Neural progenitor cell (in vitro differentiated cells): ENCODE results near the gene IPCEF1.

Experiments used
- EZH2 ChIP-seq: fragments of 200-600 bp; sonication (generic); IDR thresholded peaks from 2 replicates; pipeline ENCODE4 v1.6.1; 2017; ENCODE audit warnings: antibody characterized with exemption, mild to moderate bottlenecking, moderate library complexity
- TF ChIP-seq, protein P1 (sequence below): fragments of 200-600 bp; sonication (generic); IDR thresholded peaks from 2 replicates; pipeline ENCODE4 v1.5.1; 2017; ENCODE audit warnings: antibody characterized with exemption, mild to moderate bottlenecking

DNA sequence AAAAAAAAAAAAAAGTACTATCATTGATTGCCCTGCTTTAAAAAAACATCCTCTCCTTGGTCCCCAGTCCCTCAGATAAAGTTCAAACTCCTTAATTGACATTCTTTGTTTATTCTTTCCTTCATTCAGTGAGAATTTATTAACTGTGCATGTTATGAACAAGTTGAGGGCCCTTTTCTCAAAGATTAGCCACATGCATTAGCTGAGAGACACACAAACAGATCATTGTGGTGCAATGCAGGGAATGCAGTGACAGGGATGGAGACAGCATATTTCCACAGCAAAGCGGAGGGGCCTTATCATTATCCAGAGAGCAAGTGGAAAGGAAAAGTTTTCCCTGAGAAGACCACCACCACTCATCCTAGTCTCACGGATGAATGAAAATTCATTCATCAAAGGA, 21.9 kb upstream of the IPCEF1 start:
- TF ChIP-seq EZH2, result no peak
- TF ChIP-seq, protein P1, sequence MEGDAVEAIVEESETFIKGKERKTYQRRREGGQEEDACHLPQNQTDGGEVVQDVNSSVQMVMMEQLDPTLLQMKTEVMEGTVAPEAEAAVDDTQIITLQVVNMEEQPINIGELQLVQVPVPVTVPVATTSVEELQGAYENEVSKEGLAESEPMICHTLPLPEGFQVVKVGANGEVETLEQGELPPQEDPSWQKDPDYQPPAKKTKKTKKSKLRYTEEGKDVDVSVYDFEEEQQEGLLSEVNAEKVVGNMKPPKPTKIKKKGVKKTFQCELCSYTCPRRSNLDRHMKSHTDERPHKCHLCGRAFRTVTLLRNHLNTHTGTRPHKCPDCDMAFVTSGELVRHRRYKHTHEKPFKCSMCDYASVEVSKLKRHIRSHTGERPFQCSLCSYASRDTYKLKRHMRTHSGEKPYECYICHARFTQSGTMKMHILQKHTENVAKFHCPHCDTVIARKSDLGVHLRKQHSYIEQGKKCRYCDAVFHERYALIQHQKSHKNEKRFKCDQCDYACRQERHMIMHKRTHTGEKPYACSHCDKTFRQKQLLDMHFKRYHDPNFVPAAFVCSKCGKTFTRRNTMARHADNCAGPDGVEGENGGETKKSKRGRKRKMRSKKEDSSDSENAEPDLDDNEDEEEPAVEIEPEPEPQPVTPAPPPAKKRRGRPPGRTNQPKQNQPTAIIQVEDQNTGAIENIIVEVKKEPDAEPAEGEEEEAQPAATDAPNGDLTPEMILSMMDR, result no peak
